Stimulated activated naive CD4-positive, alpha-beta T cell (primary cell): ENCODE data around the gene ERAP2.

Experiments
- DNase-seq, 6 experiments: peaks; one replicate each; lab custom pipeline; 2025; lab: John Stamatoyannopoulos, UW

Gene ERAP2

GRCh38 chr5:96963267-96963666, 87.0 kb downstream of the ERAP2 start:
- DNase-seq, result no peak

- no peak for DNase-seq
Measured at GRCh38 chr5:96966801-96967200, 90.5 kb downstream of the ERAP2 start.

GRCh38 chr5:96967400-96967799, 91.1 kb downstream of the ERAP2 start:
- DNase-seq, result no peak

- no peak for DNase-seq
Measured at GRCh38 chr5:96968074-96968473, 91.8 kb downstream of the ERAP2 start.

- DNase-seq, result no peak
Measured at GRCh38 chr5:96968614-96969013, 92.3 kb downstream of the ERAP2 start.
